ENCODE data around the gene MMP7.
"Not testable (repeated sequence)": the region's sequence is repeated elsewhere in the genome, so short reads cannot be mapped to it uniquely, and the experiment has no call there.

The MMP7 gene

GRCh38 chr11:102518296-102519094, 12.1 kb downstream of the MMP7 start:
- peak; percentile 16 for DNase-seq (ENCODE audit: low read depth)
- peak; percentile 25 for TF ChIP-seq CTCF (IDR thresholded peaks at IDR 0.05; ENCODE audit: insufficient read depth, low read depth, low read length, missing control alignments)
- H3K4me3 ChIP-seq (ENCODE audit: low read depth, low read length): no peak overlapping the region

GRCh38 chr11:102517670-102518069, 12.9 kb downstream of the MMP7 start:
- no peak for DNase-seq (ENCODE audit: low read depth)
- no peak overlapping the region for H3K4me3 ChIP-seq (ENCODE audit: low read depth, low read length)
- no peak for TF ChIP-seq CTCF (IDR thresholded peaks at IDR 0.05; ENCODE audit: insufficient read depth, low read depth, low read length, missing control alignments)

- no peak overlapping the region for H3K4me3 ChIP-seq (ENCODE audit: low read depth, low read length)
- TF ChIP-seq CTCF (IDR thresholded peaks at IDR 0.05; ENCODE audit: insufficient read depth, low read depth, low read length, missing control alignments): no peak
- no peak for DNase-seq (ENCODE audit: low read depth)
Measured at GRCh38 chr11:102516179-102516578, 14.4 kb downstream of the MMP7 start.

- H3K4me3 ChIP-seq (ENCODE audit: low read depth, low read length): no peak overlapping the region
- no peak for TF ChIP-seq CTCF (IDR thresholded peaks at IDR 0.05; ENCODE audit: insufficient read depth, low read depth, low read length, missing control alignments)
- DNase-seq (ENCODE audit: low read depth): no peak
Measured at GRCh38 chr11:102513869-102514268, 16.7 kb downstream of the MMP7 start.

GRCh38 chr11:102510439-102511135, 20.0 kb downstream of the MMP7 start:
- TF ChIP-seq CTCF (IDR thresholded peaks at IDR 0.05; ENCODE audit: insufficient read depth, low read depth, low read length, missing control alignments): no peak
- H3K4me3 ChIP-seq (ENCODE audit: low read depth, low read length): no peak overlapping the region
- no peak for DNase-seq (ENCODE audit: low read depth)

GRCh38 chr11:102502831-102503230, 27.7 kb downstream of the MMP7 start:
- not testable (repeated sequence) for DNase-seq (ENCODE audit: low read depth); H3K4me3 ChIP-seq (ENCODE audit: low read depth, low read length)

- TF ChIP-seq CTCF (IDR thresholded peaks at IDR 0.05; ENCODE audit: insufficient read depth, low read depth, low read length, missing control alignments): no peak
- no peak overlapping the region for H3K4me3 ChIP-seq (ENCODE audit: low read depth, low read length)
- DNase-seq (ENCODE audit: low read depth): no peak
Measured at GRCh38 chr11:102500829-102501228, 29.7 kb downstream of the MMP7 start.

All from GM12865 (cell line).